SK-N-SH (cell line): ENCODE data around the gene UQCR11. TPM values are rescaled to one million over a fixed set of nuclear protein-coding genes. Genes with fewer than 3 reads are reported as not detected.

ENCODE experiments used
- CTCF ChIA-PET: fragments of 300-600, 350-600 bp; formaldehyde crosslinking; extraction: SDS; loops from one replicate; lab custom pipeline; 2021; lab: Yijun Ruan, JAX
- POLR2A ChIA-PET: fragments of 350-600 bp; sonication (Branson Sonifier 250); formaldehyde crosslinking; extraction: SDS; loops from one replicate; lab custom pipeline; 2020; ENCODE audit warnings: antibody characterized with exemption, inconsistent platforms; lab: Yijun Ruan, JAX
- DNase-seq: peaks from one replicate; pipeline ENCODE4 v3.0.0; 2012
- H2AFZ ChIP-seq: fragments of 200-600 bp; sonication (generic); 2 replicates; pipeline ENCODE4 v1.8.1; 2016; ENCODE audit warnings: antibody characterized with exemption, mild to moderate bottlenecking, low read depth
- H3F3A ChIP-seq: fragments of 200-600 bp; sonication (generic); replicated peaks from 2 replicates; pipeline ENCODE3; 2016; ENCODE audit warnings: antibody characterized with exemption, mild to moderate bottlenecking; ENCODE audit not compliant: insufficient read depth
- H3K27ac ChIP-seq, 2 experiments: fragments of 200-500 bp in 1 of 2; fragments of 200-600 bp in 1 of 2; sonication (Bioruptor generic) in 1 of 2; sonication (generic), shearing (Covaris generic) in 1 of 2; 2 replicates each; pipeline versions ENCODE4 v1.5.1 to v1.6.1; 2014 to 2016; ENCODE audit warnings: low read depth in 2 of 2, inconsistent platforms in 1 of 2, low read length in 1 of 2, mild to moderate bottlenecking in 1 of 2, mixed read lengths in 1 of 2
- H3K27me3 ChIP-seq: fragments of 200-600 bp; sonication (generic), shearing (Covaris generic); 2 replicates; pipeline ENCODE4 v1.6.1; 2016; ENCODE audit warnings: mixed run types; ENCODE audit not compliant: insufficient read depth
- H3K36me3 ChIP-seq, 2 experiments: fragments of 200-500 bp in 1 of 2; fragments of 200-600 bp in 1 of 2; sonication (Bioruptor generic) in 1 of 2; sonication (generic) in 1 of 2; replicated peaks in 1 of 2; 2 replicates each; pipeline versions ENCODE3 to v1.5.1; 2014 to 2016; ENCODE audit warnings: low read length in 1 of 2, mild to moderate bottlenecking in 1 of 2; ENCODE audit not compliant: insufficient read depth in 2 of 2, control insufficient read depth in 1 of 2
- H3K4me1 ChIP-seq, 2 experiments: fragments of 200-500 bp in 1 of 2; fragments of 200-600 bp in 1 of 2; sonication (Bioruptor generic) in 1 of 2; sonication (generic), shearing (Covaris generic) in 1 of 2; 2 replicates each; pipeline versions ENCODE4 v1.5.1 to v1.6.1; 2014 to 2016; ENCODE audit warnings: low read depth in 1 of 2, low read length in 1 of 2, mixed run types in 1 of 2; ENCODE audit not compliant: insufficient read depth in 2 of 2, control insufficient read depth in 1 of 2
- H3K4me2 ChIP-seq: fragments of 200-600 bp; sonication (generic), shearing (Covaris generic); 2 replicates; pipeline ENCODE4 v1.6.1; 2017; ENCODE audit warnings: mixed run types
- H3K4me3 ChIP-seq, 2 experiments: fragments of 200-500 bp in 1 of 2; fragments of 200-600 bp in 1 of 2; sonication (Bioruptor generic) in 1 of 2; sonication (generic), shearing (Covaris generic) in 1 of 2; 2 replicates each; pipeline versions ENCODE4 v1.5.1 to v1.8.1; 2014 to 2016; ENCODE audit warnings: low read depth in 2 of 2, inconsistent platforms in 1 of 2, low read length in 1 of 2, mild to moderate bottlenecking in 1 of 2, mixed read lengths in 1 of 2, moderate library complexity in 1 of 2
- H3K79me2 ChIP-seq: fragments of 200-600 bp; sonication (generic); 2 replicates; pipeline ENCODE4 v1.8.1; 2017; ENCODE audit warnings: mild to moderate bottlenecking; ENCODE audit not compliant: insufficient read depth
- H3K9ac ChIP-seq: fragments of 200-600 bp; sonication (generic); 2 replicates; pipeline ENCODE4 v1.6.1; 2017; ENCODE audit warnings: mixed run types
- H3K9me2 ChIP-seq: fragments of 200-600 bp; sonication (generic); 2 replicates; pipeline ENCODE4 v1.6.1; 2017; ENCODE audit warnings: mixed run types
- H3K9me3 ChIP-seq: fragments of 200-600 bp; sonication (generic); 2 replicates; pipeline ENCODE4 v1.6.1; 2017; ENCODE audit warnings: mixed run types, mild to moderate bottlenecking, moderate library complexity
- H4K20me1 ChIP-seq: fragments of 200-600 bp; sonication (generic); 2 replicates; pipeline ENCODE4 v1.6.1; 2017; ENCODE audit warnings: mild to moderate bottlenecking, mixed run types; ENCODE audit not compliant: insufficient read depth
- FOXJ3 ChIP-seq: sonication (generic); formaldehyde crosslinking; IDR thresholded peaks from 2 replicates; pipeline ENCODE4 v1.5.1; 2020; ENCODE audit warnings: mild to moderate bottlenecking, missing genetic modification reagents
- IRF3 ChIP-seq: fragments of 150-350 bp; IDR thresholded peaks from 2 replicates; pipeline ENCODE4 v1.6.1; 2016; ENCODE audit warnings: mild to moderate bottlenecking, low read depth, low read length
- NFIC ChIP-seq: IDR thresholded peaks from 2 replicates; pipeline ENCODE4 v1.4.0; 2012; ENCODE audit warnings: borderline replicate concordance
- NRF1 ChIP-seq: IDR thresholded peaks from 2 replicates; pipeline ENCODE4 v1.6.1; 2012; ENCODE audit warnings: low read depth, mild to moderate bottlenecking, low read length
- RXRA ChIP-seq: IDR thresholded peaks from 2 replicates; pipeline ENCODE4 v1.4.0; 2012; ENCODE audit warnings: low read depth, mild to moderate bottlenecking, borderline replicate concordance
- WGBS: methylation state at CpG from one replicate; pipeline ENCODE4 v1.1.6; 2017; ENCODE audit warnings: low lambda C conversion rate; 5-methylcytosine and 5-hydroxymethylcytosine counted together
- polyA plus RNA-seq, 3 experiments: library from polyadenylated mRNA; depleted of rRNA; stranded (reverse); fragments of >200 nt; gene quantifications; 2 replicates each; pipeline ENCODE4 v1.2.3, GENCODE V29; 2012
- TF ChIP-seq, protein P1 (sequence below): IDR thresholded peaks from 2 replicates; pipeline ENCODE4; 2012

UQCR11 gene
- polyA plus RNA-seq, 1 of the 3 experiments (the other 2 are of a cell fraction): 372 TPM

- TF ChIP-seq NFIC: no peak
- no peaks in the 10 kb centered on the region for H3F3A ChIP-seq
- no peaks in the 10 kb centered on the region for H3K27me3 ChIP-seq
- no peaks in the 10 kb centered on the region; a peak in 1 of 4 replicates for H3K4me1 ChIP-seq
- H3K4me3 ChIP-seq: no peak overlapping the region
- H2AFZ ChIP-seq: no peak overlapping the region
- ChIA-PET POLR2A (no interaction called here), CTCF (interaction anchor here (1.6 kb wide), 1 partner anchor 10 kb away, joined by 4 read pairs; the partner anchor contains the start of gene UQCR11)
- H3K4me2 ChIP-seq: no peak overlapping the region
- H4K20me1 ChIP-seq: peaks cover 10% of the 10 kb centered on the region; the same call in 1 of the 2 replicates
- H3K9me2 ChIP-seq: no peaks in the 10 kb centered on the region
- H3K9me3 ChIP-seq: no peaks in the 10 kb centered on the region
- H3K36me3 ChIP-seq: peaks cover 3 to 82% of the 10 kb centered on the region in 2 experiments
- no peak overlapping the region for H3K27ac ChIP-seq
- H3K9ac ChIP-seq: no peak overlapping the region
- WGBS: 95% methylated on average over 34 of the region's 41 CpGs
- no peak for DNase-seq
- no peaks in the 10 kb centered on the region for H3K79me2 ChIP-seq
These were observed 10.0 kb upstream of the UQCR11 start for GRCh38 chr19:1615156-1615765.

GRCh38 chr19:1613808-1614570 is 8.7 kb upstream of the UQCR11 start:
- Histone ChIP-seq H3K9me3 (no peaks in the 10 kb centered on the region), H3K27ac (no peak overlapping the region), H3K79me2 (no peaks in the 10 kb centered on the region), H3K4me2 (no peak overlapping the region), H4K20me1 (peaks cover 10% of the 10 kb centered on the region; the same call in 1 of the 2 replicates), H2AFZ (no peak overlapping the region)
- 98% methylated on average over 25 of the region's 32 CpGs for WGBS
- ChIA-PET CTCF (interaction anchor here (1.5 to 1.6 kb wide), 2 partner anchors 11 to 68 kb away, joined by 5 read pairs; no protein-coding TSS in a partner anchor), POLR2A (interaction anchor here (0.7 to 1.0 kb wide), 2 partner anchors 8 to 14 kb away, joined by 3 read pairs; no protein-coding TSS in a partner anchor)
- DNase-seq: no peak
- TF ChIP-seq NRF1 (no peak), FOXJ3 (CRISPR knock-in tag) (no peak), RXRA (no peak), IRF3 (no peak)
- TF ChIP-seq, protein P1, sequence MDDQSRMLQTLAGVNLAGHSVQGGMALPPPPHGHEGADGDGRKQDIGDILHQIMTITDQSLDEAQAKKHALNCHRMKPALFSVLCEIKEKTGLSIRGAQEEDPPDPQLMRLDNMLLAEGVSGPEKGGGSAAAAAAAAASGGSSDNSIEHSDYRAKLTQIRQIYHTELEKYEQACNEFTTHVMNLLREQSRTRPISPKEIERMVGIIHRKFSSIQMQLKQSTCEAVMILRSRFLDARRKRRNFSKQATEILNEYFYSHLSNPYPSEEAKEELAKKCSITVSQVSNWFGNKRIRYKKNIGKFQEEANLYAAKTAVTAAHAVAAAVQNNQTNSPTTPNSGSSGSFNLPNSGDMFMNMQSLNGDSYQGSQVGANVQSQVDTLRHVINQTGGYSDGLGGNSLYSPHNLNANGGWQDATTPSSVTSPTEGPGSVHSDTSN: no peak
- TF ChIP-seq, all 33 proteins: peak for 0
- H3F3A ChIP-seq: peaks cover 4% of the 10 kb centered on the region
- H3K9me2 ChIP-seq: no peaks in the 10 kb centered on the region
- no peak overlapping the region for H3K4me3 ChIP-seq
- H3K4me1 ChIP-seq: no peaks in the 10 kb centered on the region; a peak in 1 of 4 replicates
- H3K36me3 ChIP-seq: peaks cover 3 to 75% of the 10 kb centered on the region in 2 experiments
- H3K27me3 ChIP-seq: no peaks in the 10 kb centered on the region
- no peak overlapping the region for H3K9ac ChIP-seq
